Stimulated activated CD4-positive, alpha-beta T cell treated with anti-CD3 and anti-CD28 coated beads, Interleukin-1b, Interleukin-23, amount 100 ng/mL, for 1 hour (primary cell): ENCODE results near the gene C1orf198.
"Not testable (repeated sequence)": the region's sequence is repeated elsewhere in the genome, so short reads cannot be mapped to it uniquely, and the experiment has no call there.

Experiments
- DNase-seq, 2 donors: peaks; one replicate each; pipeline ENCODE4 v3.0.0-alpha.2; 2020; ENCODE audit warnings: low read depth in 2 of 2

Gene C1orf198

GRCh38 chr1:230860617-230861384, 7.5 kb downstream of the C1orf198 start:
- DNase-seq, result no peak

GRCh38 chr1:230858918-230859729, 9.2 kb downstream of the C1orf198 start:
- no peak for DNase-seq

- no peak for DNase-seq
Observed at GRCh38 chr1:230858236-230858820, 10.0 kb downstream of the C1orf198 start.

GRCh38 chr1:230857822-230858221, 10.5 kb downstream of the C1orf198 start:
- no peak for DNase-seq

GRCh38 chr1:230857077-230857476, 11.2 kb downstream of the C1orf198 start:
- no peak for DNase-seq

GRCh38 chr1:230855886-230856285, 12.4 kb downstream of the C1orf198 start:
- no peak for DNase-seq

GRCh38 chr1:230854423-230854822, 13.9 kb downstream of the C1orf198 start:
- no peak for DNase-seq

- DNase-seq, result no peak
Observed at GRCh38 chr1:230853731-230854130, 14.6 kb downstream of the C1orf198 start.

- DNase-seq, result no peak
Observed at GRCh38 chr1:230852959-230853358, 15.4 kb downstream of the C1orf198 start.

GRCh38 chr1:230851291-230851691, 17.0 kb downstream of the C1orf198 start:
- DNase-seq, result no peak

GRCh38 chr1:230850547-230850946, 17.8 kb downstream of the C1orf198 start:
- DNase-seq, result no peak

GRCh38 chr1:230849451-230850224, 18.7 kb downstream of the C1orf198 start:
- DNase-seq, result no peak

- no peak for DNase-seq
Observed at GRCh38 chr1:230848235-230848634, 20.1 kb downstream of the C1orf198 start.

GRCh38 chr1:230845184-230845583, 23.1 kb downstream of the C1orf198 start:
- DNase-seq, result not testable (repeated sequence)

- no peak for DNase-seq
Observed at GRCh38 chr1:230844561-230844960, 23.8 kb downstream of the C1orf198 start.

GRCh38 chr1:230843503-230844309, 24.6 kb downstream of the C1orf198 start:
- DNase-seq, result no peak

- no peak for DNase-seq
Observed at GRCh38 chr1:230842801-230843200, 25.5 kb downstream of the C1orf198 start.

- DNase-seq, result no peak
Observed at GRCh38 chr1:230839173-230839572, 29.1 kb downstream of the C1orf198 start.

- no peak for DNase-seq
Observed at GRCh38 chr1:230836793-230837192, 31.5 kb downstream of the C1orf198 start.

- DNase-seq, result no peak
Observed at GRCh38 chr1:230836347-230836746, 32.0 kb downstream of the C1orf198 start.

GRCh38 chr1:230834292-230834691, 34.0 kb downstream of the C1orf198 start:
- no peak for DNase-seq
